ENCODE measurements around the gene FEN1.

The FEN1 gene

GRCh38 chr11:61776561-61777075, 16.1 kb upstream of the FEN1 start:
- no peaks in the 10 kb centered on the region for H3K9me3 ChIP-seq (ENCODE audit: control insufficient read depth, insufficient read depth, low read length)
- H3K79me2 ChIP-seq (ENCODE audit: control insufficient read depth, low read length) = no peaks in the 10 kb centered on the region
- H3K27ac ChIP-seq (ENCODE audit: low read depth, low read length) = no peak overlapping the region
- H3K4me1 ChIP-seq (ENCODE audit: control insufficient read depth, low read length) = peaks cover 22% of the 10 kb centered on the region
- peaks cover 11% of the 10 kb centered on the region for H3K27me3 ChIP-seq (ENCODE audit: control insufficient read depth, low read length)
- H4K20me1 ChIP-seq (ENCODE audit: control insufficient read depth, insufficient read depth, low read depth, low read length) = no peaks in the 10 kb centered on the region
- H3K9me2 ChIP-seq (replicated peaks; ENCODE audit: control insufficient read depth, low read length) = no peaks in the 10 kb centered on the region
- H3K36me3 ChIP-seq (ENCODE audit: control insufficient read depth, low read length) = no peaks in the 10 kb centered on the region
- no peaks in the 10 kb centered on the region for H3F3A ChIP-seq (ENCODE audit: control insufficient read depth, insufficient read depth)
- peak overlapping the region; percentile 70; the same call in 1 of the 2 replicates for H3K4me2 ChIP-seq (ENCODE audit: low read length)
- H3K4me3 ChIP-seq (ENCODE audit: low read length) = no peak overlapping the region
- TF ChIP-seq EZH2phosphoT487 (IDR thresholded peaks at IDR 0.05; ENCODE audit: borderline replicate concordance, low read length) (no peak), CTCF (IDR thresholded peaks at IDR 0.05; ENCODE audit: low read depth, low read length, poor library complexity, severe bottlenecking) (peak; percentile 91)

- H3K79me2 ChIP-seq (ENCODE audit: control insufficient read depth, low read length) = no peaks in the 10 kb centered on the region
- no peaks in the 10 kb centered on the region for H3K9me2 ChIP-seq (replicated peaks; ENCODE audit: control insufficient read depth, low read length)
- H3K9me3 ChIP-seq (ENCODE audit: control insufficient read depth, insufficient read depth, low read length) = no peaks in the 10 kb centered on the region
- H3K27me3 ChIP-seq (ENCODE audit: control insufficient read depth, low read length) = peaks cover 11% of the 10 kb centered on the region
- peak overlapping the region; percentile 70 for H3K4me2 ChIP-seq (ENCODE audit: low read length)
- peak overlapping the region; percentile 51 for H3K4me3 ChIP-seq (ENCODE audit: low read length)
- H3K27ac ChIP-seq (ENCODE audit: low read depth, low read length) = no peak overlapping the region
- H3F3A ChIP-seq (ENCODE audit: control insufficient read depth, insufficient read depth) = no peaks in the 10 kb centered on the region
- H3K4me1 ChIP-seq (ENCODE audit: control insufficient read depth, low read length) = peaks cover 17% of the 10 kb centered on the region
- TF ChIP-seq EZH2phosphoT487 (IDR thresholded peaks at IDR 0.05; ENCODE audit: borderline replicate concordance, low read length) = no peak
- no peaks in the 10 kb centered on the region for H3K36me3 ChIP-seq (ENCODE audit: control insufficient read depth, low read length)
- no peaks in the 10 kb centered on the region for H4K20me1 ChIP-seq (ENCODE audit: control insufficient read depth, insufficient read depth, low read depth, low read length)
Observed at GRCh38 chr11:61777234-61778090, 15.2 kb upstream of the FEN1 start.

GRCh38 chr11:61778357-61778886, 14.3 kb upstream of the FEN1 start:
- Histone ChIP-seq H3K27me3 (ENCODE audit: control insufficient read depth, low read length) (peaks cover 11% of the 10 kb centered on the region), H3F3A (ENCODE audit: control insufficient read depth, insufficient read depth) (no peaks in the 10 kb centered on the region), H3K4me3 (ENCODE audit: low read length) (no peak overlapping the region), H3K79me2 (ENCODE audit: control insufficient read depth, low read length) (no peaks in the 10 kb centered on the region), H4K20me1 (ENCODE audit: control insufficient read depth, insufficient read depth, low read depth, low read length) (no peaks in the 10 kb centered on the region), H3K9me3 (ENCODE audit: control insufficient read depth, insufficient read depth, low read length) (no peaks in the 10 kb centered on the region), H3K27ac (ENCODE audit: low read depth, low read length) (no peak overlapping the region), H3K4me2 (ENCODE audit: low read length) (no peak overlapping the region), H3K4me1 (ENCODE audit: control insufficient read depth, low read length) (peaks cover 13% of the 10 kb centered on the region), H3K36me3 (ENCODE audit: control insufficient read depth, low read length) (no peaks in the 10 kb centered on the region), H3K9me2 (replicated peaks; ENCODE audit: control insufficient read depth, low read length) (no peaks in the 10 kb centered on the region)
- TF ChIP-seq CTCF (IDR thresholded peaks at IDR 0.05; ENCODE audit: low read depth, low read length, poor library complexity, severe bottlenecking) (no peak), EZH2phosphoT487 (IDR thresholded peaks at IDR 0.05; ENCODE audit: borderline replicate concordance, low read length) (no peak)
